ENCODE data around the gene TSPAN5. TPM values are rescaled to one million over a fixed set of nuclear protein-coding genes. Genes with fewer than 3 reads are reported as not detected.
A peak's percentile ranks its signal among the peaks of the same experiment; 100 is the strongest.

Gene TSPAN5
- total and polyA plus RNA-seq, 2 donors from 2014 or later = 6.8 to 13.8 TPM

GRCh38 chr4:98619180-98619579 is 39.2 kb downstream of the TSPAN5 start:
- Histone ChIP-seq H3K4me3 (ENCODE audit: low read length in 3 of 3) (no peak overlapping the region), H3K27ac (ENCODE audit: low read depth in 2 of 2, low read length in 2 of 2) (no peak overlapping the region), H3K36me3 (ENCODE audit: control insufficient read depth in 2 of 3, insufficient read depth in 3 of 3, low read length in 3 of 3) (no peaks in the 10 kb centered on the region), H3K9me3 (ENCODE audit: control insufficient read depth in 2 of 3, insufficient read depth in 1 of 3, low read length in 3 of 3) (no peaks in the 10 kb centered on the region), H3K27me3 (ENCODE audit: control insufficient read depth, insufficient read depth, low read length) (no peaks in the 10 kb centered on the region), H3K4me1 (ENCODE audit: control insufficient read depth in 2 of 3, insufficient read depth in 2 of 3, low read depth in 1 of 3, low read length in 3 of 3) (no peaks in the 10 kb centered on the region), H3K9ac (ENCODE audit: low read length in 3 of 3) (no peak overlapping the region)
- TF ChIP-seq CTCF (IDR thresholded peaks at IDR 0.05; ENCODE audit: borderline replicate concordance, extremely low read depth, insufficient read depth) = no peak
- DNase-seq (no peak), FAIRE-seq (no peak)
- intact Hi-C loops (cut with DNase I) = no loop called here

GRCh38 chr4:98618680-98619079 is 39.7 kb downstream of the TSPAN5 start:
- intact Hi-C loops (cut with DNase I) = no loop called here
- no peak for FAIRE-seq

GRCh38 chr4:98617358-98618047 is 40.9 kb downstream of the TSPAN5 start:
- DNase-seq (no peak), FAIRE-seq (no peak)
- Histone ChIP-seq H3K4me3 (ENCODE audit: low read length in 3 of 3) (no peak overlapping the region), H3K4me1 (ENCODE audit: control insufficient read depth in 2 of 3, insufficient read depth in 2 of 3, low read depth in 1 of 3, low read length in 3 of 3) (no peaks in the 10 kb centered on the region), H3K27ac (ENCODE audit: low read depth in 2 of 2, low read length in 2 of 2) (peak overlapping the region in 1 of 2 donors; percentile 2), H3K9me3 (ENCODE audit: control insufficient read depth in 2 of 3, insufficient read depth in 1 of 3, low read length in 3 of 3) (no peaks in the 10 kb centered on the region), H3K9ac (ENCODE audit: low read length in 3 of 3) (no peak overlapping the region), H3K36me3 (ENCODE audit: control insufficient read depth in 2 of 3, insufficient read depth in 3 of 3, low read length in 3 of 3) (no peaks in the 10 kb centered on the region), H3K27me3 (ENCODE audit: control insufficient read depth, insufficient read depth, low read length) (no peaks in the 10 kb centered on the region)
- TF ChIP-seq CTCF (IDR thresholded peaks at IDR 0.05; ENCODE audit: borderline replicate concordance, extremely low read depth, insufficient read depth) = no peak
- intact Hi-C loops (cut with DNase I) = no loop called here

More at GRCh38 chr4:98618680-98619079, 39.7 kb downstream of the TSPAN5 start:
- no peak for DNase-seq
- Histone ChIP-seq H3K27ac (ENCODE audit: low read depth in 2 of 2, low read length in 2 of 2) (no peak overlapping the region), H3K27me3 (ENCODE audit: control insufficient read depth, insufficient read depth, low read length) (no peaks in the 10 kb centered on the region), H3K4me3 (ENCODE audit: low read length in 3 of 3) (no peak overlapping the region), H3K9me3 (ENCODE audit: control insufficient read depth in 2 of 3, insufficient read depth in 1 of 3, low read length in 3 of 3) (no peaks in the 10 kb centered on the region), H3K36me3 (ENCODE audit: control insufficient read depth in 2 of 3, insufficient read depth in 3 of 3, low read length in 3 of 3) (no peaks in the 10 kb centered on the region), H3K4me1 (ENCODE audit: control insufficient read depth in 2 of 3, insufficient read depth in 2 of 3, low read depth in 1 of 3, low read length in 3 of 3) (no peaks in the 10 kb centered on the region), H3K9ac (ENCODE audit: low read length in 3 of 3) (no peak overlapping the region)
- no peak for TF ChIP-seq CTCF (IDR thresholded peaks at IDR 0.05; ENCODE audit: borderline replicate concordance, extremely low read depth, insufficient read depth)

GRCh38 chr4:98615991-98616390 is 42.4 kb downstream of the TSPAN5 start:
- Histone ChIP-seq H3K4me1 (ENCODE audit: control insufficient read depth in 2 of 3, insufficient read depth in 2 of 3, low read depth in 1 of 3, low read length in 3 of 3) (no peaks in the 10 kb centered on the region), H3K27ac (ENCODE audit: low read depth in 2 of 2, low read length in 2 of 2) (no peak overlapping the region), H3K27me3 (ENCODE audit: control insufficient read depth, insufficient read depth, low read length) (no peaks in the 10 kb centered on the region), H3K4me3 (ENCODE audit: low read length in 3 of 3) (no peak overlapping the region), H3K9ac (ENCODE audit: low read length in 3 of 3) (no peak overlapping the region), H3K9me3 (ENCODE audit: control insufficient read depth in 2 of 3, insufficient read depth in 1 of 3, low read length in 3 of 3) (no peaks in the 10 kb centered on the region), H3K36me3 (ENCODE audit: control insufficient read depth in 2 of 3, insufficient read depth in 3 of 3, low read length in 3 of 3) (no peaks in the 10 kb centered on the region)
- no peak for DNase-seq
- no peak for TF ChIP-seq CTCF (IDR thresholded peaks at IDR 0.05; ENCODE audit: borderline replicate concordance, extremely low read depth, insufficient read depth)
- no peak for FAIRE-seq
- intact Hi-C loops (cut with DNase I) = no loop called here
